GM18519 (cell line): ENCODE results near the gene SCCPDH.
A peak's percentile ranks its signal among the peaks of the same experiment; 100 is the strongest.
"Not testable (repeated sequence)": the region's sequence is repeated elsewhere in the genome, so short reads cannot be mapped to it uniquely, and the experiment has no call there.

Experiments used
- ATAC-seq: cut with Tn5 transposase; IDR thresholded peaks from one replicate; pipeline ENCODE4 v1.9.1; 2021; ENCODE audit warnings: mild to moderate bottlenecking, moderate library complexity; ENCODE audit not compliant: unreplicated experiment, low FRiP score

Gene SCCPDH

GRCh38 chr1:246724016-246724730, at the start of gene SCCPDH:
SCCPDH (plus strand) TSS chr1:246724409; CDS start chr1:246724423, 14 bp downstream.
- peak; percentile 93 for ATAC-seq

DNA sequence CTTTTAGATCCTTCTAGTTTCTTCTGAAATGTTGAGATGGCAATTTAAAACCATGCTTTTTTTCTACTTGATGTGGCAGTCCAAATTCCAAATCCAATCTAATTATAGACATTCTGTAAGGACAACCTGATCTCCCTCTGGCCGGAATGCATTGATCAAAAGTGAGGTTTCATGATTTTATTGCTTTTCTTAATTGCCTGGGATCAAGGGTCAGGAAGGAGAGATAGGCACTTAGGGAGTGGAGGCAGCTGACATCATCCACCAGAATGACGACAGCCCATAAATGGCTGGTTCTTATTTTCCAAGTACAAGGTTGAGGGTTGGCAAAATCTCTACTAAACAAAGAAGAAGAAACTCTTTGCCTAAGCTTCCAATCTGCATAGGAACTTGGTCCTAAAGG, 46.4 kb upstream of the SCCPDH start:
- ATAC-seq: no peak

DNA sequence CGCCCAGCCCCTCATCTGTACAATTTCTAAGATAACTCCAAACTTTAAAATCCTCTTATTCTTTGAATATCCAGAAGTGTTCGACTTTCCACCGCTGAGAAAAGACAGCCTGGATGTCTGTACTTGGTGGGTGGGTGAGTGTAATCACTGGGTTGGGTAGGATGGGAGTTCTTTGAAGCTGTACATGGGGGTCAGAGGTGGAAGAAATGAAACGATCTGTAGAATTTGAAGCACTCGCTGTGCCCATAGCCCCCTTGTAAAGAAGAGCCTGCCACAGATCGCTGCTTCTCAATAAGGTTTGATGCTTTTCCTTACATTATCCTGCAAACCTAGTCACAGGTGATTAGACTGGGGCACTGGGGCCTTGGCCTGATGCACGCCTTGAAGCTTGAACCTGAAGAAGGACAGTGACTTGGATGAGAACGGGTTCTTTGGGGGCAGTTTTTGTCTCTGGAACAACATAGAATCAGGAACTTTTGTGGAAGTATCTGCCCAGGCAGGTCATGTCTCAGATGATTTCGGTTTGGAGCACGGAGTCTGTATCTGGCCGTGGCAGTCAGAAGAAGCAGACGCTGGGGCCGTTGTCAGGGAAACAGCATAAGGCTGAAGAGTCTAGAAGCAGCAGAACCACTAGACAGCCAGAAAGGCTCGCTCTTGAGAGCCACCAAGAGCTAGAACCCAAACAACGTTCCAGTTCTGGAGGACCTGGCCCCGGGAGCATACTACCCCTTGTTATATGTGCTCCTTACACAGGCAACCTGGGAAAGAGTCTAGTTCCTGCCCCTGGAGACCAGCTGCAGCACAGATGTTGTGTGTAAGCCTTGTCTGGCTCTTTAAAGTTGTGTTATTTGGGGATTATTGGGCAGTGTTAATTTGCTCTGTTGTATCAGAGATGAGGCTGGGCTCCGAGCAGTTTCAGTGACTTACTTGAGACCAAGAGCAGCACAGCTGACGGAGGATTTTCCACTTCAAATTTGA, 45.1 kb upstream of the SCCPDH start:
- ATAC-seq: no peak

DNA sequence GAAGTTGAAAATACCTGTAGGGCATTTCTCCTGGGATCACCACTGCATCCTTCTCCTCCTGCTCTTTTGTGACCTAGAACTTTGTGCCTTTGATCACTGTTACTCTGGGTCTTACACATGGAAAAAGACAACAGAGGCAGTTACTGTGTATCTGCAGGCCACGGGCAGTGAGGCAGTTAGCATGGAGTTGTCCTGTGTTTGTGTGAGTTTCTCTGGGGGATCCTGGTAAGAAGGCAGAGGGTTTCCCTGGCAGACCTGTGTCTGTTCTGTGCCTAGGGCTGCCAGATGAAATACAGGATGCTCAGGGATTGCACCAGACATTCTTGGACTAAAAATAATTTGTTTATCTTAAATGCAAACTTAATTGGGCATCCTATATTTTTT, 44.4 kb upstream of the SCCPDH start:
- no peak for ATAC-seq

DNA sequence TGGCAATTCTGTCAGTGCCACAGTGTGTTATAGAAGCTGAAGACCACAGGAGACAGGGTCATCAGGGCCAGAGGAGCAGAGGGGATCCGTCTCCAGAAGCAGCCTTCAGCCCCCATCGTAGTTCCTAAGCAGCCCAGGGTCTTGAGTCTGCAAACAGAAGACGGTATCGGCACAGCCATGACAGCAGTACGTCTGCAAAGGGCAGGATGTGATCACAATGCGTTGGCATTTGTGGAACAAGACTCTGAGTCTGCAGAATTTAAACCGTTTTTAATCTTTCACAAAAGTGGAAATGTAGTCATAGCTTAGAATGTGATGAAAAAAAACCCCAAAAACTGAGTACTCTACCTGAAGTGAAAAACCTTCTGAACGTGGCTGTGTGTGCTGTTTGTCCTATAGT, 44.0 kb upstream of the SCCPDH start:
- no peak for ATAC-seq

DNA sequence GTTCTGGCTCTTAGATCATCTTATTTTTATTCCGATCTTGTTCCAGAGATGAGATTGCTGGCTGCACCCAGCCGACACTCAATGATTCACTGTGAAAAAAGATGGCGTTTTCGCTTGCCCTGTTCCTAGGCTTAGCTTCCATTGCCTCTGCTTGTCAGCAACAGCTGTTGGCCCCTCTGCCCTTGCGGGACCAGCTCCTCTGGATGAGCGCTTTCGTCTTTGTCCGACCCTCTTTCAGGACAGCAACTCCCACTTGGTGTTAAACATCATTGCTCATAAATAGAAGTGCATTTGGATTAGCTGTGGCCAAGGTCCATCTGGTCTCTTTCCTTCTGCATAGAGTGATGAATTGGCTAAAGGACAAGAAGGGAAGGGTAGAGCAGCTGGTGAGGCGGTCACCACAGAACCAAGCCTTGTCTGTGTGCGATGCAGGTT, 43.5 kb upstream of the SCCPDH start:
- no peak for ATAC-seq

- ATAC-seq: no peak
Measured at GRCh38 chr1:246681900-246682895, 42.0 kb upstream of the SCCPDH start.

DNA sequence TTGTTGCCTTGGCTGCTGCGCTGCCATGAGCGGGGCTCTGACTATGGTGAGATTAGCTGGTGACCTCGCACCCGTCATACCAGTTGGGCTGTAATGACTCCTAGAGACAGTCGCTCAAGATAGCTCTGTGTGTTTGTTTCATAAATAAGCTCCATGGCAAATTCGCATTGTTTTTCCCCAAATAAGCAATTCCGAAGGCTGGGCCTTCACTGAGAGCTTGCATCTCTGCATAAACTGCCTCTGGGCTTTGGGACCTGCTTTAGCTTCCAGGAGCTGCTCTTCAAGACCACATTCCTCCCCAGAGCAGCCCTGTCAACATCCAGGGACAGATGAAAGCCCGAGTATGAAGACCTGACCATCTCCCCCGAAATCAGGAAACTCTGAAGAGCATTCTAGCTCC, 40.7 kb upstream of the SCCPDH start:
- no peak for ATAC-seq

DNA sequence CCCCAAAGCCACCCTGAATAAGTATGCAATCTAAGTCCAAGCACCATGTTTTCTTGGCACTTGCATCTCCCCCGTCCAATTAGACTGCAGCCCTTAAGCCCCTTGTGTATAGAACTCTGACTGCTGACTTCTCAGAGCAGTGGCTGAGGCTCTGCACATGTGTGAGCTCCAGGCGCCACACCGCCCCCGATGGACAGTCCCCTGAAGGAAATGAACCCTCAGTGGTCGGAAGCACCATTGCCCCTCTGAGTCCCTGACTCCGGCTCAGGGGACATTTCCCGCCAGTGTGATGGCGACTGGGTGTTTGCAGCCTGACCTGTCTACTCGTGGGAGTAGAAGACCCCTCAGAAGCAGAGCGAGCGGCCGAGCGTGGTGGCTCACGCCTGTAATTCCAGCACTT, 37.2 kb upstream of the SCCPDH start:
- ATAC-seq: no peak

GRCh38 chr1:246689409-246690008, 34.7 kb upstream of the SCCPDH start:
- ATAC-seq: peak; percentile 92

GRCh38 chr1:246690100-246690499, 34.1 kb upstream of the SCCPDH start:
- ATAC-seq: no peak

- ATAC-seq: no peak
Measured at GRCh38 chr1:246691622-246692495, 32.4 kb upstream of the SCCPDH start.

GRCh38 chr1:246694213-246694895, 29.9 kb upstream of the SCCPDH start:
- not testable (repeated sequence) for ATAC-seq

DNA sequence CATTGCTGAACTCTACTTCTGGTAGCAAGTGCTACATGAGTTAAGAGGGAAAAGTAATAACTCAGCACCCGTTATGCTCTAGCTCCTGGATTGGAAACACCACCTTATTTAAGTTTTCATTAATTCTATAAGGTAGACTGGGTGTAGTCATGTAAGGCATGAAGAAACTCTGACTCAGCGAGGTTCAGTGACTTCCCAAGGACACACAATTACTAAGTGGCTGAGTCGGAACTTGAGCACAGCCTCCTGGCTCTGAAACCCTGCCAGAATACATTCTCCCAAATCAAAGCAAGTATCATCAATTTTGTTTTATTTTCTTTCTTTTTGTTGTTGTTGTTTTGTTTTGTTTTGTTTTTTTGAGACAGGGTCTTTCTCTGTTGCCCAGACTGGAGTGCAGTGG, 29.1 kb upstream of the SCCPDH start:
- ATAC-seq: no peak

DNA sequence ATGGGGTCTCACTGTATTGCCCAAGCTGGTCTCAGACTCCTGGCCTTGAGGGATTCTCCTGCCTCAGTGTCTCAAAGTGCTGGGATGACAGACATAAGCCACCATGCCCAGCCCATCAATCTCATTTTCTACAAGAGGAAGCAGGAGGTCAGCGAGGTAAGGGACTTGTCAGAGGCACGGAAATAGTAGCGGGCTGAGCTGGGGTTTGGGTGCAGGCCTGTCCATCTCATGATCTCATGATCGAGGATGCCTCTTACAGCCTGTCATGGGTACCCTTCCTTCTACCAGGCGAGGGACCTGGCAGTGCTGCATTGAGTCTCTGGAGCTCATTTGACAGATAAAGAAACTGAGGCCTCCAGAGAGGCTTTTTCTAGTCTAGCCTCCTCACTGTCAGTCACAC, 28.5 kb upstream of the SCCPDH start:
- no peak for ATAC-seq

DNA sequence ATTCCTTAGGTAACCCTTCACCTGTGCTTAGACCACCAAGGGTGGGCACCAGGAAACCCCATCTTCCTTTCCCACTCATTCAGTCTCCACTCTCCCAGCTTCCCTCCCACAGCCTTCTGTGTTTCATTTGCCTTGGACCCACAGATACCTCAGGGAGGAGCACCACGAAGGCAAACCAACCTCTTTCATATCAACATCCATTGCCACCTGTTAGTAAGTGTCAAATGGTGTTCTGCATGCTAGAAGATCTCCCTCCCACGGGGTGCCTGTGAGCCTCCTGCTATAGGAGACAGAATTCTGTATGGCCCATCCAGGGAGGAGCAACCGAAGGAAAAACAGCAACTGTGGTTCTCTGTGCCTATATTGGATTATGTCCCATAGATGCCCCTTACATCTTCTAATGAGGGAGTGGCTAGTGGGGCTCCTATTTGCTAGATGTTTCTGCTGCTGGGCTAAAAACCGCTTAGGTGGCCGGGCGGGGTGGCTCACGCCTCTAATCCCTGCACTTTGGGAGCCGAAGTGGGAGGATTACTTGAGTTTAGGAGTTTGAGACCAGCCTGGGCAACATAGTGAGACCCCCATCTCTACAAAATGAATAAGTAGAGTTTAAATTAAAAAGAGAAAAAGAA, 25.6 kb upstream of the SCCPDH start:
- no peak for ATAC-seq

- peak; percentile 81 for ATAC-seq
Measured at GRCh38 chr1:246699095-246699735, 25.0 kb upstream of the SCCPDH start.

DNA sequence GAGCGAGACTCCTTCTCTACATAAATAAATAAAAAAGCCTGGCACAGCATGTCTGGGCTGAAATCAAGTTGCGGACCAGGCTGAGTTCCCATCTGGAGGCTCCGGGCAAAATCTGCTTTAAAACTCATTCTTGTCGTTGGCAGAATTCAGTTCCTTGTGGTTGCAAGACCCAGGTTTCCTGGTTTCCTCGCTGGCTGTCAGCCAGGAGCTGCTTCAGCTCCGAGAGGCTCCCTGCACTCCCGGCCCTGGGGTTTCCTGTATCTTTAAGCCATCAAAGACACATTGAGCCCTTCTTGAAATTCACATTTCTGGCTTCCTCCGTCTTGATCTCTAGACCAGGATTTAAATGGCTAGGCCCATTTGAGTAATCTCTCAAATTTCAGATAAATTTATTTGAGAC, 20.6 kb upstream of the SCCPDH start:
- no peak for ATAC-seq
